NCI-H345 (cell line): Measurements from ENCODE around the gene CTSV.
"Not testable (repeated sequence)": the region's sequence is repeated elsewhere in the genome, so short reads cannot be mapped to it uniquely, and the experiment has no call there.

Experiments used
- DNase-seq: peaks from one replicate; lab custom pipeline; 2025; lab: John Stamatoyannopoulos, UW

CTSV gene

GRCh38 chr9:97038611-97039513 lies at the start of gene CTSV:
Gene CTSV, minus strand, starts transcription at chr9:97039142. Its CDS starts 1,099 bp downstream, at chr9:97038043.
- DNase-seq = peak; percentile 95

GRCh38 chr9:97087668-97088215 lies 48.8 kb upstream of the CTSV start:
- DNase-seq = not testable (repeated sequence)

- DNase-seq = not testable (repeated sequence)
Observed at GRCh38 chr9:97084562-97084991, 45.6 kb upstream of the CTSV start.

DNA sequence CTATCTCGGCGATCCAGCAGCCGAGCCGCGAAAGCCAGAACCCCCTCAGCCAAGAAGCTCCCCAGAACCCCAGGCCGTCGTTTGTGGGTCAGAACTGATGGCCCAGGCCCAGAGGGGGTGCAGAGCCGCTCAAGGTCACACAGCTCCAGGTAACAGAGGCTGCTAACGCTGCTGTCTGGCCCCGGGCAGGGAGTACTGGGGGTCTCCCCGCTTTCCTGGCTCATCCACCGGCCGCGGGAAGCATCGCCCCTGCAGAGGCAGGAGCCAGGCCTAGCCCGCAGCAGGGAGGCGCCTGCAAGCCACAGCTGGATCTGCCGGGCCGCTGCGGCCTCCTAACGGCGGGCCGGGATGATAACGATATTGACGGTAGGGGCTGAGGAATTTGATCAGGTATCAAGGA lies 39.4 kb upstream of the CTSV start:
- DNase-seq = no peak

GRCh38 chr9:97077452-97078295 lies 38.7 kb upstream of the CTSV start:
- no peak for DNase-seq

DNA sequence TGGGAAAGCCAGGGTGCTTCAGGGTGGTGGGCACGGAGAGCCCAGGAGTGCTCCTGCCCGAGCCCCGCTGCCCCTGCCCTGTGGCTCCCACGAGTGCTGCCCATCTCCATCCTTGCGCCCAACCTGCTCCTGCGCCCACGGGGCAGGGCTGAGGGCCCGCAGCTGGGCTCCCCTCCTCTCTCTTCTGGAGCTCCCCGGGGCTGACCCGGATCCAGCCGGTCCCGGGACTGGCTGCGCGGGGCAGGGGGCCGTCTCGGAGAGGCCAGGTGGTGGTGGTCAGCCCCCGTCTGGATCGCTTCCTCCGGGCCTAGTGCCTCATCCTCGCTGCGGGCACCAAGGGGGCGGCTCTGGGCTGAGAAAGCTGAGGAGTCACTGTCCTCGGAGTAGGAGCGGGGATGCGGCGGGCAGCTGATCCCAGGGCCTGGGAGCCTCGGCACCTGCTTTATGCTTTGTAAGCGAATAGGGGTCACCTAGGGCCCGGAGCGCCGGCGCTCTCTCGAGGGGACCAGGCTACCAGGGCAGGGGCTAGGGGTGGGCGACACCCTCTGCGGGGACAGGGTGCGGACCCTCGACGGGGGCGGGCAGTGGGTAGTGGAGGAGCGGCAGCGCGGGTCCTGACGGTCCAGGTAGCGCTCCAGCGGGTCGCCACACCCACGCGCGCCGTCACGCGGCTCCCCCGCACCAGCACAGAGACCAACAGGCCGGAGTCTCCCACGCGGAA lies 37.9 kb upstream of the CTSV start:
- not testable (repeated sequence) for DNase-seq

DNA sequence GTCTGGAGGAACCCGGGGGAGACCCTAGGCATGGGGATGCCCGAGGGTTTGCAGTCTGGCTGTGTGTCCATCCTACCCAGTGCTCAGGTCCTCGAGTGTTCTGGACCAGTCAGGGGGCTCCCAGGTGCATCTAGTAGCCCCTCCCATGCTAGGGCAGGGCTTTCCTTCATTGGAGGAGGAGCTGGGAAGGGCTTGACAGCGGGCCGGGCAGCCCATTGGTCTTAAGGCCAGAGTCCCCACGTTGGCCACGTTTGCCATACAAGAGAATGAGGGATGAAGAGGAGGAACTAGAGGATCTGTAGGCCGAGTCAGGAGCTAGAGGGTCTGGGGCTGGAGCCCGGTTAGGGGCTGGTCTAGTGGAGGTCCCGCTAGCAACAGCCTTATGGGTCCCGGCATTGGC lies 37.3 kb upstream of the CTSV start:
- DNase-seq = no peak

DNA sequence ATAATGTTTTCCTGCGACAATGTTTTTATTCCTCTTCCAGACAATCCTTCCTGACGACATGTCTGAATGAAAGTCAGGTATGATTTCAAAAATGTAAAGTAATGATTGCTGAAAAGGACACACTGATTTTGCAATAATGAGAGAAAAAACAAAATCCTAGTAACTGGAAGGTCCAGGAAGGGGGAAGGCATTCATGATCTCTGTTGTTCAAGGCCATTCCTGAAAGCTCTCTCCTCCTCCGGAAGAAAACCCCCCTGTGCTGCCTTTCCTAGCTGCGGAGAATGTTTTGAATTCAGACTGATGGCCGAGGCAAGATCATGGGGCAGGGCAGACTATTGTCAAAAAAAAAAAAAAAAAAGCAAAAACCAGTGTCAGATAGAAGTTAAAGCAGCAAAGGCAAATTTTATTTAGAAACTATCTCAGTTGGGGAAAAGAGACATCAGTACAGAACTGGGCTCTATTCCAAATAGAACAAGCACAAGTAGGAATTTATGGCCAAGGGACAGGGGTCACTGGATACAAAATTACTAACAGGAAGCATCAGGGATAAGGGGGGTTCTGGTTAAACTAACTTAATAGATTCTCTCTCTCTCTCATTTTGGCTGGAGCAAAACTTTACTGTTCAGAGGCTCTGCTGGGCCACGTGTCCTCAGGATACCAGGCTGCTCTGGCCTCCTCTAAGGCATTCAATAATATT lies 36.5 kb upstream of the CTSV start:
- no peak for DNase-seq

DNA sequence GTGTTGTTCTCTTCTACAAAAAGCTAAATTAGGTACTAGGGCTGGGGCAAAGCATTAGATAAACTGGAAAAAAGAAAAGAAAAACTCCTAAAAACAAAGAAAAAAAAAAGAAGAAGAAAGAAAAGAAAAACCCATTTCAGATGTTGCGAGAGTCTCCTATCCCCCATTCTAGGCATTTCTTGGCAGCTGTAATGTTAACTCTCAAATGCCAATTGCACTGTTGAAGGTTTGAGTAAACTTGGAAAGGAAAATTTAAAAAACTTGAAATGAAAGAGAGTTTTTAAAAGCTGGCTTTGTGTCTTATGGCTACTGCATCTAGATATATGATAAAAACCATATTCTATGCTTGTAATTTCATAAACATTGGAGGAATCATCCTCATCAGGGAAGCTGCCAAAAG lies 34.6 kb upstream of the CTSV start:
- DNase-seq = no peak

DNA sequence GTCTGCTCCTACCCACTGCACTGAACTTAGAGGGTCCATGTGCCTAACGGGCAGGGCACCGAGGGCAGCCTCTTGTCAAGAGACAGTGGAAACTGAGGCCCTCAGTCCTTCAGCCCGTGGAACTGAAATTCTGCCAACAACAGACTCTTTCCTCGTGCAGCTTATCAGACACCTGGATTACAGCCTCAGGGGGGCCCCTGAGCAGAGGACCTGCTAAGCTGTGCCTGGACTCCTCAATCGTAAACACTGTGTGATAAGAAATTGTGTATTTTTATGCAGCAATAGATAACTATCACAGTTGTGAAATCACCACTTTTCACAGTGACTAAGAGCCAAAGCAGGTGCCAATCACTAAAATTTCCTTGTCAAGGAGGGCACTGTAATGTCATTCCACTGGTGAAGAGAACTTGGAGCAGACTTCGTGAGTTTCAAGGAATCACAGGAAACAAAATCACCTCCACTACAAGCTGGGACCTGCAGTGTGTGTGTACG lies 33.4 kb upstream of the CTSV start:
- no peak for DNase-seq

GRCh38 chr9:97070325-97070724 lies 31.4 kb upstream of the CTSV start:
- DNase-seq = not testable (repeated sequence)

GRCh38 chr9:97067490-97067889 lies 28.5 kb upstream of the CTSV start:
- DNase-seq = no peak

DNA sequence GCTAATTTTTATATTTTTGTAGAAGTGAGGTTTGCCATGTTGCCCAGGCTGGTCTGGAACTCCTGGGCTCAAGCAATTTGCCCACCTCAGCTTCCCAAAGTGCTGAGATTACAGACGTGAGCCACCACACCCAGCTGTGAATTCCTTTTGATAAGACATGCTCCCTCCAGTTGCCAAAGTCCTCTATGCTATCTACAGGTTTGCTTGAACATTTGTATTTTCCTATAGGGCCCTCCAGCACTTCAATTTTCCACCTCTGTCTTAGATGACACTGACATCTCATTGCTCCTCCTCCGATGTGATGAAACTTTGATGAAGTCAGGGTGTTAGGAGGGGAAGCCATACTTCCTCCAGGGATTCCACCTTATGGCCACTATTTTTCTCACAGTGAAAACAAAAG lies 25.2 kb upstream of the CTSV start:
- DNase-seq = no peak

GRCh38 chr9:97060796-97061195 lies 21.9 kb upstream of the CTSV start:
- no peak for DNase-seq

DNA sequence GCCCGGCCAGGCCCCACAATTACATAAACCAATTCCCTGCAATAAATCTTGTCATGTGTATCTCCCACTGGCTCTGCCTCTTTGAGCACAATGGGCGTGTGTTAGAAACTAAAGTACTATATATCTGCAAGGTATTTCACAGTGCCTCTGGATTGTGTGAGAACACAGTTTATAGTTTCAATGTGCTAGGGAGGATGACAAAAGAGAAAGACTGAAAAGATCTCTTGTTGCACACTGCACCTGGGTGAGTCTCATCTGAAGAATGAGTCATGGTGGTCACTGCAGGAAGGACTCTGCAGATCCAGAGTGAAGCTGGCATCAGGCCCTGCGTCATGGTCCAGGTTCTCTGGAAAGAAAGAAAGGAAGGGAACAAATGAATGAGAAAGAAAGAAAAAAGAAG lies 20.7 kb upstream of the CTSV start:
- DNase-seq = no peak

DNA sequence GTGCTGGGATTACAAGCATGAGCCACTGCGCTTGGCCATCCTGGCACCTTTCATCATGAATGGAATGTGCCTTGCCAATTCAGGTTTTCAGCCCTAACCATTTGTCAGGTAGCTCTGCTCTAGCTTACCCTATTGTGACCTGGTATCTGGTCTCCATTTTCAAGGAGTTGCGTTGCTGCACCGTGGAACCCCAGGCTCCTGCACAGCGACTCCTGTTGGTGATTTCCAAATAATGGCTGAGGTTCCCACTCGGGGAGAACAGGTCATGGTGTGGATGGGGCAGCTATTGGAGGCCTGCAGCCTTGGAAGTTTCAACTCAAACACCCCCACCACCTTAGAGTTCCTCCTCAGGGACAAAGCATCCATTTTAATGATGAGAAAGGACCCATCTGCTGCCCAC lies 18.7 kb upstream of the CTSV start:
- DNase-seq = no peak

GRCh38 chr9:97055891-97056290 lies 16.9 kb upstream of the CTSV start:
- not testable (repeated sequence) for DNase-seq

GRCh38 chr9:97053717-97054116 lies 14.8 kb upstream of the CTSV start:
- DNase-seq = no peak

DNA sequence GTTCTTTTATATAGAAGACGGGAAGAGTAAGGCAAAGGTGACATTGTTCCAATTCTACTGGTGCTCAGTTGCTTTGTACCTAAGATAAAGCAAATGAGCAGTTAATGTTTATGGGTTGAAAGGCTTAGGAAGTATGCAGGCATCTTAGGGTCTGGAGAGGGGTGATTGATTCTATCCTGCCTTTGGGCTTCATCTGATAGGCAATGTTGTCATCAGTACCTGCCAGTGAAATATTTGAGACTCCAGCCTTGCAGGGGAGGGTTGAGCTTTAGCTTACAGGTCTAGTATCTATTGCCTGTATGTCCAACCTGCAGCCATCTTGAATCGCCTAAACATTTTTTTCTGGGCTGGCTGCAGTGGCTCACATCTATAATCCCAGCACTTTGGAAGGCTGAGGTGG lies 13.8 kb upstream of the CTSV start:
- no peak for DNase-seq

DNA sequence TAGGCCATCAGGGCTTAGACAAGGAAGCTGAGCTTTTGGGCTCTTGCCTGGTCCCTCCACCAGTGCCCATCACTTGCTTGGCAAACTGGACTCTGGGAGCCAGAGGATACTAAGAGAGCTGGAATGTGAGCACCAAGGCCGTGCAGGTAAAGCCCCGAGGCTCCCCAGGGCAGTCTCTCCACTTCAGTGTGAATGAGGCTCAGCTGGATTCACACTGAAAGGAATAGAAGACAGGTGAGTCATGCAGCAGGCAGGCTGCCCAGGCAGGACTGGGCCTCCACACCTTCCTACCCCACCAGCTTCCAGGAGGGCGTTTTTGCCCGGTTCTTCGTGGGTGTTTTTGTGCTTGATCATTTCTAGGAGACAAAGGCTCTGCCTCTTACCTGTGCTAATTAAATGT lies 7.3 kb upstream of the CTSV start:
- peak; percentile 84 for DNase-seq

DNA sequence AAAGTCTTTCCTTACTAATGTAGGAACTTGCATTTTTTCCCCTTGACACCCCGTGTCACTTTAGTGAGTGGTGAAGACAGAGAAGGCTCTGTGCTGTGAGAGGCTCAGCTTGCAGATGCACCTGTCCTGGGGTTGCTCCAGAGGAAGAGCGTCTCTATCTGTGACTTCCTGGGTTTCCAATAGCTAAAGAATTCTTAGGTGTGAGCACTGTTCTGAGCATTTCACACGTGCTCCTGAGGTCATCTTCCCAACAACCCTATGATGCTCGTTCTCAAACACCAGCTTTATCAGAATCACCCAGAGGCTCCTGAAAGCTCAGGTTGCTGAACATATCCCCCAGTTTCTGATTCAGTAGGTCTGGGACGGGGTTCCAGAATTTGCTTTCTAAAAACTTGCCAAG lies 6.4 kb upstream of the CTSV start:
- no peak for DNase-seq
